Astrocyte (in vitro differentiated cells and primary cell): ENCODE data around the gene KRT80. TPM values are rescaled to one million over a fixed set of nuclear protein-coding genes. Genes with fewer than 3 reads are reported as not detected.

Experiments
- DNase-seq: peaks from one replicate; pipeline ENCODE4 v3.0.0-alpha.2; 2010; ENCODE audit warnings: low read depth
- FAIRE-seq: peaks from 2 replicates; lab custom pipeline; 2011; peaks lifted over from hg19 to GRCh38; lab: Jason Lieb, UNC
- H2AFZ ChIP-seq: 2 replicates; pipeline ENCODE4 v1.6.0; 2012; ENCODE audit warnings: low read depth, low read length, inconsistent platforms
- H3K27ac ChIP-seq: 2 replicates; pipeline ENCODE4 v1.5.1; 2011; ENCODE audit warnings: low read depth, low read length, inconsistent platforms
- H3K27me3 ChIP-seq: 2 replicates; pipeline ENCODE4 v1.6.0; 2011; ENCODE audit warnings: low read length, inconsistent platforms; ENCODE audit not compliant: insufficient read depth
- H3K36me3 ChIP-seq: 2 replicates; pipeline ENCODE4 v1.5.1; 2011; ENCODE audit warnings: low read length, inconsistent platforms; ENCODE audit not compliant: insufficient read depth
- H3K4me1 ChIP-seq: 2 replicates; pipeline ENCODE4 v1.5.1; 2011; ENCODE audit warnings: low read length, inconsistent platforms; ENCODE audit not compliant: insufficient read depth
- H3K4me2 ChIP-seq: 2 replicates; pipeline ENCODE4 v1.6.0; 2012; ENCODE audit warnings: low read length, inconsistent platforms
- H3K4me3 ChIP-seq: 2 replicates; pipeline ENCODE4 v1.5.1; 2011; ENCODE audit warnings: low read depth, mild to moderate bottlenecking, low read length, inconsistent platforms; ENCODE audit not compliant: insufficient read depth
- H3K79me2 ChIP-seq: 2 replicates; pipeline ENCODE4 v1.6.0; 2012; ENCODE audit warnings: mild to moderate bottlenecking, low read length, inconsistent platforms; ENCODE audit not compliant: insufficient read depth
- H3K9ac ChIP-seq: 2 replicates; pipeline ENCODE4 v1.6.0; 2012; ENCODE audit warnings: mild to moderate bottlenecking, low read length, inconsistent platforms
- H3K9me3 ChIP-seq: 2 replicates; pipeline ENCODE4 v1.5.1; 2012; ENCODE audit warnings: low read depth, mild to moderate bottlenecking, low read length, inconsistent platforms; ENCODE audit not compliant: insufficient read depth
- H4K20me1 ChIP-seq: 2 replicates; pipeline ENCODE4 v1.6.0; 2012; ENCODE audit warnings: low read length, inconsistent platforms; ENCODE audit not compliant: insufficient read depth
- H3K27ac Mint-ChIP-seq: one replicate; pipeline ENCODE4 v1.8.0; 2021; ENCODE audit warnings: mild to moderate bottlenecking, mixed read lengths; ENCODE audit not compliant: unreplicated experiment
- H3K27me3 Mint-ChIP-seq: one replicate; pipeline ENCODE4 v1.8.0; 2021; ENCODE audit warnings: low read depth, mixed read lengths; ENCODE audit not compliant: unreplicated experiment
- H3K36me3 Mint-ChIP-seq: one replicate; pipeline ENCODE4 v1.8.0; 2021; ENCODE audit warnings: low read depth, mixed read lengths; ENCODE audit not compliant: unreplicated experiment
- H3K4me1 Mint-ChIP-seq: one replicate; pipeline ENCODE4 v1.8.0; 2021; ENCODE audit warnings: low read depth, mixed read lengths; ENCODE audit not compliant: unreplicated experiment
- H3K4me3 Mint-ChIP-seq: one replicate; pipeline ENCODE4 v1.8.0; 2021; ENCODE audit warnings: mild to moderate bottlenecking, moderate library complexity, mixed read lengths; ENCODE audit not compliant: unreplicated experiment
- H3K9me3 Mint-ChIP-seq: one replicate; pipeline ENCODE4 v1.8.0; 2021; ENCODE audit warnings: mild to moderate bottlenecking, mixed read lengths; ENCODE audit not compliant: unreplicated experiment
- EZH2 ChIP-seq: IDR thresholded peaks from 2 replicates; pipeline ENCODE4 v1.6.1; 2012; ENCODE audit warnings: mild to moderate bottlenecking, low read length, inconsistent platforms; ENCODE audit not compliant: insufficient read depth
- total RNA-seq: library from RNA; stranded (reverse); gene quantifications from 2 replicates; pipeline ENCODE4 v1.2.1, GENCODE V29; 2021
- TF ChIP-seq, protein P1 (sequence below): IDR thresholded peaks from 2 replicates; pipeline ENCODE4 v1.5.1; 2011; ENCODE audit warnings: low read depth, mild to moderate bottlenecking, inconsistent platforms, low read length, moderate library complexity; ENCODE audit not compliant: insufficient read depth

KRT80 gene
- total RNA-seq, 1 donor from 2014 or later: 3.6 TPM

DNA sequence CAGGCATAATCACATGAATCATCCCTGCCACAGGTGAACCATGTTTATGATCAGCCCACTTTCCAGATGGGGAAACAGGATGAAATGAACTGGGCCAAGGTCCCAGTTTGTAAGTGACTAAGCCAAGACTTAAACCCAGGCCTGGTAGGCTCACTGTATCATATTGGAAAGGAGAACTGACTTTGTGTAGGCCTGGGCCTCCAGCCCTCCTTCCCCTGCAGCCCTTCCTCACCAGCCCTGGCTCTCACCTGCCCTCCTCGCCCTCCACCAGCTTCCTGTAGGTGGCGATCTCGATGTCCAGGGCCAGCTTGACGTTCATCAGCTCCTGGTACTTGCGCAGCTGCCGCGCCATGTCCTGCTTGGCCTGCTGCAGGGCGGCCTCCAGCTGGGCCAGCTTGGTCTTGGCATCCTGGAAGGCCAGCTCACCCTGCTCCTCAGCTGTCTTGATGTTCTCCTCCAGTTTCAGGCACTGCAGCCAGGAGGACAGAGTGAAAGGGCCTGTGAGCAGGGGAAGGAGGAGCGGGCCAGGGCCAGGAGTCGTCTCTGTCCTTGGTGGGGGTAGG, 19.8 kb downstream of the KRT80 start:
- no peaks in the 10 kb centered on the region for H3K36me3 ChIP-seq
- Mint-ChIP-seq H3K36me3 (no peaks in the 10 kb centered on the region), H3K27me3 (peaks cover 11% of the 10 kb centered on the region), H3K27ac (no peak overlapping the region), H3K9me3 (no peaks in the 10 kb centered on the region), H3K4me3 (no peak overlapping the region), H3K4me1 (peaks cover 18% of the 10 kb centered on the region)
- DNase-seq: no peak
- H4K20me1 ChIP-seq: no peaks in the 10 kb centered on the region
- H3K27ac ChIP-seq: no peak overlapping the region
- H3K9me3 ChIP-seq: no peaks in the 10 kb centered on the region
- H3K79me2 ChIP-seq: no peaks in the 10 kb centered on the region
- H2AFZ ChIP-seq: no peak overlapping the region
- H3K4me1 ChIP-seq: peaks cover 14% of the 10 kb centered on the region
- no peak overlapping the region for H3K9ac ChIP-seq
- no peak for FAIRE-seq
- H3K4me3 ChIP-seq: no peak overlapping the region
- H3K4me2 ChIP-seq: no peak overlapping the region
- H3K27me3 ChIP-seq: no peaks in the 10 kb centered on the region
- TF ChIP-seq, protein P1, sequence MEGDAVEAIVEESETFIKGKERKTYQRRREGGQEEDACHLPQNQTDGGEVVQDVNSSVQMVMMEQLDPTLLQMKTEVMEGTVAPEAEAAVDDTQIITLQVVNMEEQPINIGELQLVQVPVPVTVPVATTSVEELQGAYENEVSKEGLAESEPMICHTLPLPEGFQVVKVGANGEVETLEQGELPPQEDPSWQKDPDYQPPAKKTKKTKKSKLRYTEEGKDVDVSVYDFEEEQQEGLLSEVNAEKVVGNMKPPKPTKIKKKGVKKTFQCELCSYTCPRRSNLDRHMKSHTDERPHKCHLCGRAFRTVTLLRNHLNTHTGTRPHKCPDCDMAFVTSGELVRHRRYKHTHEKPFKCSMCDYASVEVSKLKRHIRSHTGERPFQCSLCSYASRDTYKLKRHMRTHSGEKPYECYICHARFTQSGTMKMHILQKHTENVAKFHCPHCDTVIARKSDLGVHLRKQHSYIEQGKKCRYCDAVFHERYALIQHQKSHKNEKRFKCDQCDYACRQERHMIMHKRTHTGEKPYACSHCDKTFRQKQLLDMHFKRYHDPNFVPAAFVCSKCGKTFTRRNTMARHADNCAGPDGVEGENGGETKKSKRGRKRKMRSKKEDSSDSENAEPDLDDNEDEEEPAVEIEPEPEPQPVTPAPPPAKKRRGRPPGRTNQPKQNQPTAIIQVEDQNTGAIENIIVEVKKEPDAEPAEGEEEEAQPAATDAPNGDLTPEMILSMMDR: peak; percentile 28
- TF ChIP-seq EZH2: no peak

DNA sequence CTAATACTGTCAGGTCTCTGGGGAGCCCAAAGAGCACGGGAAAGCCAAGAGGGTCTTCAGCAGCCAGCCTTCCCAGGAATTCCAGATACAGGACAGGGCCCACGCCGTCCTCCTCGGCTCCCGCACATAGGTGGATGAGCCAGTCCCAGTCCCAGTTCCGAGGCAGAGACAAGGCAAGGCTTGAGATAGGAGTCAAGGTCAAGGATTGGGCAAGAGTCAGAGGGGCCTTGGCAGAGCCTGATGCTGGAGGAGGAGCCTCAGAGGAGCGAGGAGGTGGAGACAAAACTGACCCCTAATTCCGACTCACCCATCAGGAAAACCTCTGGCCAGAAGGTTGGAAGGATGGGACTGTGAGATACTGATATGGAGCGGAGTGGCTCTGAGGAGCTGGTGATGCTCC, 21.0 kb downstream of the KRT80 start:
- Mint-ChIP-seq H3K36me3 (no peaks in the 10 kb centered on the region), H3K4me1 (peaks cover 14% of the 10 kb centered on the region), H3K9me3 (no peaks in the 10 kb centered on the region), H3K27me3 (peaks cover 15% of the 10 kb centered on the region), H3K4me3 (no peak overlapping the region), H3K27ac (no peak overlapping the region)
- TF ChIP-seq, protein P1: no peak
- no peak for TF ChIP-seq EZH2
- H3K27me3 ChIP-seq: no peaks in the 10 kb centered on the region
- H3K79me2 ChIP-seq: no peaks in the 10 kb centered on the region
- H2AFZ ChIP-seq: no peak overlapping the region
- peaks cover 10% of the 10 kb centered on the region for H3K4me1 ChIP-seq
- H3K9me3 ChIP-seq: no peaks in the 10 kb centered on the region
- no peaks in the 10 kb centered on the region for H4K20me1 ChIP-seq
- DNase-seq (no peak), FAIRE-seq (no peak)
- H3K36me3 ChIP-seq: no peaks in the 10 kb centered on the region
- no peak overlapping the region for H3K9ac ChIP-seq
- no peak overlapping the region for H3K4me2 ChIP-seq
- H3K27ac ChIP-seq: no peak overlapping the region
- no peak overlapping the region for H3K4me3 ChIP-seq

DNA sequence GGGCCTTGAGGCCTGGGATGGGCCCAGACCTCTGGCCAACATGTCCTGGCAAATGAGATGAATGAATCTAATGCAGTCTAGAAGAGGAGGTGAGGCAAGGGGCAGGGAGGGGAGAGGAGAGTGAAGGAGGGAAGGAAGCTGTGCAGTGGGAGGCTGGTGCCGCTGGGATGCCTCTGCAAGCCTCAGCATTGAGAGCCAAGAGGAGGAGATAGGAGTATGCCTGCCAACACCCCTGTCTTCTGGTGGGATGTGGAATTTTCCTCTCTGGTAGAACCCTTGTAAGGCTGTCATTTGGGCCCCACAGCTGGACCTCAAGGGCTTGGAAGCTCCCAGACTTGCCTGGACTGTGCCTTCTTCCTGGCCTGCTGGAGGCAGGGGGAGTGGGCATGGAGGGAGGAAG, 21.9 kb downstream of the KRT80 start:
- Mint-ChIP-seq H3K4me1 (peaks cover 12% of the 10 kb centered on the region), H3K4me3 (no peak overlapping the region), H3K27me3 (peaks cover 15% of the 10 kb centered on the region), H3K36me3 (no peaks in the 10 kb centered on the region), H3K9me3 (no peaks in the 10 kb centered on the region), H3K27ac (no peak overlapping the region)
- Histone ChIP-seq H3K27ac (no peak overlapping the region), H3K27me3 (no peaks in the 10 kb centered on the region), H2AFZ (no peak overlapping the region), H3K4me1 (peaks cover 5% of the 10 kb centered on the region), H3K9ac (no peak overlapping the region), H3K9me3 (no peaks in the 10 kb centered on the region), H3K36me3 (no peaks in the 10 kb centered on the region), H3K4me2 (no peak overlapping the region), H3K4me3 (no peak overlapping the region), H3K79me2 (no peaks in the 10 kb centered on the region), H4K20me1 (no peaks in the 10 kb centered on the region)
- DNase-seq (no peak), FAIRE-seq (no peak)
- TF ChIP-seq, protein P1: no peak
- TF ChIP-seq EZH2: no peak
